ENCODE data around the gene TMEM179.

GRCh38 chr14:104599446-104599845, 5.1 kb downstream of the TMEM179 start:
- no peak for TF ChIP-seq EZH2 (IDR thresholded peaks at IDR 0.05; ENCODE audit: low read length)
- TF ChIP-seq, protein P1, sequence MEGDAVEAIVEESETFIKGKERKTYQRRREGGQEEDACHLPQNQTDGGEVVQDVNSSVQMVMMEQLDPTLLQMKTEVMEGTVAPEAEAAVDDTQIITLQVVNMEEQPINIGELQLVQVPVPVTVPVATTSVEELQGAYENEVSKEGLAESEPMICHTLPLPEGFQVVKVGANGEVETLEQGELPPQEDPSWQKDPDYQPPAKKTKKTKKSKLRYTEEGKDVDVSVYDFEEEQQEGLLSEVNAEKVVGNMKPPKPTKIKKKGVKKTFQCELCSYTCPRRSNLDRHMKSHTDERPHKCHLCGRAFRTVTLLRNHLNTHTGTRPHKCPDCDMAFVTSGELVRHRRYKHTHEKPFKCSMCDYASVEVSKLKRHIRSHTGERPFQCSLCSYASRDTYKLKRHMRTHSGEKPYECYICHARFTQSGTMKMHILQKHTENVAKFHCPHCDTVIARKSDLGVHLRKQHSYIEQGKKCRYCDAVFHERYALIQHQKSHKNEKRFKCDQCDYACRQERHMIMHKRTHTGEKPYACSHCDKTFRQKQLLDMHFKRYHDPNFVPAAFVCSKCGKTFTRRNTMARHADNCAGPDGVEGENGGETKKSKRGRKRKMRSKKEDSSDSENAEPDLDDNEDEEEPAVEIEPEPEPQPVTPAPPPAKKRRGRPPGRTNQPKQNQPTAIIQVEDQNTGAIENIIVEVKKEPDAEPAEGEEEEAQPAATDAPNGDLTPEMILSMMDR (optimal IDR thresholded peaks at IDR 0.05 in 1 of 3, IDR thresholded peaks at IDR 0.05 in 1 of 3, conservative IDR thresholded peaks at IDR 0.05 in 1 of 3; ENCODE audit: extremely low read depth in 1 of 3, insufficient read depth in 2 of 3, low read length in 3 of 3) = no peak
